Ovary (tissue), 9 donors: ENCODE data around the gene CCDC126. TPM values are rescaled to one million over a fixed set of nuclear protein-coding genes. Genes with fewer than 3 reads are reported as not detected.

ENCODE experiments used
- DNase-seq, 5 donors: peaks; one replicate each; pipeline ENCODE4 v3.0.0-alpha.2; 2019 to 2020
- H3K27ac ChIP-seq, 2 donors: fragments of 200-600 bp; one replicate each; pipeline versions ENCODE4 v1.5.1 to v1.8.0; 2019 to 2022
- H3K27me3 ChIP-seq: fragments of 200-600 bp; one replicate; pipeline ENCODE4 v1.8.0; 2022
- H3K36me3 ChIP-seq: fragments of 200-600 bp; sonication (generic); one replicate; pipeline ENCODE4 v1.5.1; 2019
- H3K4me1 ChIP-seq: one replicate; pipeline ENCODE4 v1.8.1; 2013; ENCODE audit warnings: mild to moderate bottlenecking, moderate library complexity; ENCODE audit not compliant: insufficient read depth
- H3K4me3 ChIP-seq: fragments of 200-600 bp; sonication (generic); one replicate; pipeline ENCODE4 v1.5.1; 2017
- H3K9me3 ChIP-seq, 2 donors: fragments of 200-600 bp in 1 of 2; sonication (generic) in 1 of 2; one replicate each; pipeline versions ENCODE4 v1.5.1 to v1.8.1; 2013 to 2019; ENCODE audit warnings: mild to moderate bottlenecking in 1 of 2, moderate library complexity in 1 of 2
- CTCF ChIP-seq, 3 donors: fragments of 450-650 bp in 2 of 3; fragments of 200-600 bp in 1 of 3; IDR thresholded peaks; one replicate each; pipeline versions ENCODE4 v1.5.1 to v1.8.0; 2016 to 2022; ENCODE audit warnings: antibody characterized with exemption in 3 of 3, mild to moderate bottlenecking in 1 of 3
- EP300 ChIP-seq: sonication (generic); formaldehyde crosslinking; IDR thresholded peaks from one replicate; pipeline ENCODE4 v1.6.1; 2017; ENCODE audit warnings: antibody characterized with exemption
- POLR2A ChIP-seq: fragments of 450-650 bp; IDR thresholded peaks from one replicate; pipeline ENCODE4 v1.6.1; 2017; ENCODE audit warnings: antibody characterized with exemption, mild to moderate bottlenecking, moderate library complexity
- WGBS, 3 donors: extraction: QIAGEN DNeasy Blood & Tissue Kit in 1 of 3; methylation state at CpG; one replicate each; pipeline versions ENCODE4 v1.1.5 to v1.1.7; 2013 to 2017; 5-methylcytosine and 5-hydroxymethylcytosine counted together
- intact Hi-C, 4 donors: fragments of 100-400 bp; cut with DNase I; formaldehyde crosslinking; loops; one replicate each; pipeline versions ENCODE4 v1.11.0 to v1.15.1; 2022 to 2023
- polyA plus RNA-seq, 2 donors: library from polyadenylated mRNA; stranded (reverse); fragments of 200-250 nt in 1 of 2; fragments of 350-450 nt in 1 of 2; fragmentation: Illumina TruSeq in 1 of 2; extraction: RNeasy Lipid Tissue Mini Kit (QIAGEN cat#74804) in 1 of 2; gene quantifications; one replicate each; pipeline ENCODE4 v1.2.3, GENCODE V29; 2013 to 2014
- total RNA-seq, 7 donors: library from RNA; depleted of rRNA in 2 of 7; stranded (reverse); fragments of >200 nt in 2 of 7; fragmentation: NEBNext Ultra II Directional in 3 of 7; extraction: Animal tissue kit (Norgen Biotek cat#: 25700) in 3 of 7; gene quantifications; one replicate each; pipeline versions ENCODE4 v1.1.0 to v1.2.4, GENCODE V29; 2016 to 2023
- donor health status: DM: no; HTN: no; CAD: no; lungs with moderate emphysema.
- donor health status: DM: no; HTN: no; CAD: no.
- donor health status: Bipolar disorder and iron deficiency.
- donor health status: DM: yes; HTN: yes; CAD: no.
- donor health status: DM: no; HTN: no; CAD: no.
- donor health status: DM: yes; HTN: yes; CAD: no.

CCDC126 gene
- total and polyA plus RNA-seq, 9 donors: 7.1 to 18.2 (median 11.4) TPM

- no peaks in the 10 kb centered on the region for H3K27me3 ChIP-seq
- H3K9me3 ChIP-seq: no peaks in the 10 kb centered on the region
- DNase-seq: no peak
- H3K27ac ChIP-seq: peak overlapping the region; percentile 92 to 93
- H3K4me1 ChIP-seq: peaks cover 3% of the 10 kb centered on the region
- WGBS, 3 donors: 50 to 61% (median 55%) methylated on average over 4 of the region's 4 CpGs
- H3K36me3 ChIP-seq: no peaks in the 10 kb centered on the region
- intact Hi-C loops: loop anchor here in 1 of 4 donors (10.0 kb wide), 1 partner anchor 63 kb away; the partner anchor contains the start of gene TRA2A
- TF ChIP-seq CTCF (IDR thresholded peaks at IDR 0.05) (no peak), EP300 (no peak), POLR2A (no peak)
- peak overlapping the region; percentile 71 for H3K4me3 ChIP-seq
These were observed 1.1 kb downstream of the CCDC126 start for GRCh38 chr7:23598296-23598695.

GRCh38 chr7:23600236-23600635 is 3.1 kb downstream of the CCDC126 start:
- H3K36me3 ChIP-seq: no peaks in the 10 kb centered on the region
- H3K4me1 ChIP-seq: peaks cover 3% of the 10 kb centered on the region
- 36 to 44% (median 43%) methylated on average over 4 of the region's 4 CpGs for WGBS, 3 donors
- H3K4me3 ChIP-seq: no peak overlapping the region
- DNase-seq: no peak
- H3K27ac ChIP-seq: no peak overlapping the region
- TF ChIP-seq EP300: no peak
- TF ChIP-seq POLR2A: no peak
- no peak for TF ChIP-seq CTCF (IDR thresholded peaks at IDR 0.05)
- no peaks in the 10 kb centered on the region for H3K27me3 ChIP-seq
- no peaks in the 10 kb centered on the region for H3K9me3 ChIP-seq
- intact Hi-C loops: no loop called here

GRCh38 chr7:23603632-23604295 is 6.6 kb downstream of the CCDC126 start:
- H3K27ac ChIP-seq: no peak overlapping the region
- no peaks in the 10 kb centered on the region for H3K36me3 ChIP-seq
- no peak overlapping the region for H3K4me3 ChIP-seq
- no peaks in the 10 kb centered on the region for H3K9me3 ChIP-seq
- TF ChIP-seq CTCF (IDR thresholded peaks at IDR 0.05) (no peak), POLR2A (no peak), EP300 (no peak)
- intact Hi-C loops: no loop called here
- WGBS, 3 donors: 74 to 87% (median 77%) methylated on average over 4 of the region's 4 CpGs
- no peak for DNase-seq
- no peaks in the 10 kb centered on the region for H3K27me3 ChIP-seq
- peaks cover 1% of the 10 kb centered on the region for H3K4me1 ChIP-seq

- Histone ChIP-seq H3K36me3 (no peaks in the 10 kb centered on the region), H3K4me3 (no peak overlapping the region), H3K4me1 (no peaks in the 10 kb centered on the region), H3K27ac (no peak overlapping the region), H3K9me3 (no peaks in the 10 kb centered on the region), H3K27me3 (no peaks in the 10 kb centered on the region)
- TF ChIP-seq EP300 (no peak), CTCF (IDR thresholded peaks at IDR 0.05) (no peak), POLR2A (no peak)
- no peak for DNase-seq
- intact Hi-C loops: no loop called here
These were observed 7.1 kb downstream of the CCDC126 start for GRCh38 chr7:23604296-23604640.
